ENCODE measurements around the gene FCRL3. TPM values are rescaled to one million over a fixed set of nuclear protein-coding genes. Genes with fewer than 3 reads are reported as not detected.

FCRL3 gene
- total and polyA plus RNA-seq, 4 donors, result 0.16 to 0.72 (median 0.50) TPM

DNA sequence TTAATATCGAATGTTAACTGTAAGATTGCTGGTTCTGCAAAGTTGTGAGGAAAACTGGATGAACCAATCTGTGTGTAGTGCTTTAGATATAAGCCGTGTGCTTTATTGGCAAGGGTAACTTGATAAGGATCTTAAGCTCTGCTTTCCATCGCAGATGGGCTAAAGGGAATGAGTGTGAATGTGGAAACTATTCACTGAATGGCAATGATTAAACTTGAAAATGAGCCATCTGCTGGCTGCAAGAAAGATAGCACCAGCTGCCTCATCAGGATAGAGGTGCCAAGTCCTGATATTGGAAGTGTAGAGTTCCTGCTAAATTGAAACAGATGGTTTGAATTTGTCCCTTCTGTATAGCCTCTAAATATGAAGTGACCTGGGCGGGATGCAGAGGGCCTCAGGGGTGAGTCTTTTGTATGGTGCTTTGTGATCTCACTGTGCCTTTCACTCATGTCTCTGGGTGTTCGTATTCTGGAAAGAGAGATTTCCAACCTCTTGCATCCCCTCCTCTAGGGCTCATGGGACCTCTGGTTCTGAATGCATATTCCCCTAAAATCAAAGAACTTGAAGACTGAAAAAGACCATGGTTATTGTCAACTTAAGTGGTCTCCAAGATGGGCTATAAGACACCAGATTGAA lies 9.2 kb downstream of the FCRL3 start:
- peaks cover 0 to 3% (median 0%) of the 10 kb centered on the region in 4 donors for H3K27me3 ChIP-seq (ENCODE audit: control insufficient read depth in 4 of 4, insufficient read depth in 4 of 4, low read length in 3 of 4)
- no peaks in the 10 kb centered on the region for H3K36me3 ChIP-seq (ENCODE audit: control insufficient read depth in 4 of 4, insufficient read depth in 3 of 4, low read depth in 1 of 4, low read length in 3 of 4)
- TF ChIP-seq RAD21 (IDR thresholded peaks at IDR 0.05), result peak; percentile 63 to 78
- TF ChIP-seq, protein P1, sequence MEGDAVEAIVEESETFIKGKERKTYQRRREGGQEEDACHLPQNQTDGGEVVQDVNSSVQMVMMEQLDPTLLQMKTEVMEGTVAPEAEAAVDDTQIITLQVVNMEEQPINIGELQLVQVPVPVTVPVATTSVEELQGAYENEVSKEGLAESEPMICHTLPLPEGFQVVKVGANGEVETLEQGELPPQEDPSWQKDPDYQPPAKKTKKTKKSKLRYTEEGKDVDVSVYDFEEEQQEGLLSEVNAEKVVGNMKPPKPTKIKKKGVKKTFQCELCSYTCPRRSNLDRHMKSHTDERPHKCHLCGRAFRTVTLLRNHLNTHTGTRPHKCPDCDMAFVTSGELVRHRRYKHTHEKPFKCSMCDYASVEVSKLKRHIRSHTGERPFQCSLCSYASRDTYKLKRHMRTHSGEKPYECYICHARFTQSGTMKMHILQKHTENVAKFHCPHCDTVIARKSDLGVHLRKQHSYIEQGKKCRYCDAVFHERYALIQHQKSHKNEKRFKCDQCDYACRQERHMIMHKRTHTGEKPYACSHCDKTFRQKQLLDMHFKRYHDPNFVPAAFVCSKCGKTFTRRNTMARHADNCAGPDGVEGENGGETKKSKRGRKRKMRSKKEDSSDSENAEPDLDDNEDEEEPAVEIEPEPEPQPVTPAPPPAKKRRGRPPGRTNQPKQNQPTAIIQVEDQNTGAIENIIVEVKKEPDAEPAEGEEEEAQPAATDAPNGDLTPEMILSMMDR (IDR thresholded peaks at IDR 0.05; ENCODE audit: low read depth, low read length, missing input control), result peak; percentile 58
- TF ChIP-seq FOXA1 (IDR thresholded peaks at IDR 0.05), result no peak
- no peak for TF ChIP-seq RXRA (IDR thresholded peaks at IDR 0.05)
- TF ChIP-seq REST (IDR thresholded peaks at IDR 0.05), result no peak
- no peak overlapping the region for H3K9ac ChIP-seq (ENCODE audit: low read depth in 1 of 2, low read length in 2 of 2)
- H3K4me1 ChIP-seq (ENCODE audit: control insufficient read depth in 4 of 4, insufficient read depth in 4 of 4, low read length in 3 of 4), result no peaks in the 10 kb centered on the region
- no peaks in the 10 kb centered on the region for H3K9me3 ChIP-seq (ENCODE audit: control insufficient read depth in 4 of 4, low read length in 3 of 4)
- WGBS, result 39% methylated on average over 5 of the region's 5 CpGs
- no peak overlapping the region for H3K4me3 ChIP-seq (ENCODE audit: low read depth in 1 of 3, low read length in 3 of 3)
- H3K27ac ChIP-seq (ENCODE audit: low read depth in 1 of 2, low read length in 2 of 2), result no peak overlapping the region
- no peak for DNase-seq (ENCODE audit: low spot score)

DNA sequence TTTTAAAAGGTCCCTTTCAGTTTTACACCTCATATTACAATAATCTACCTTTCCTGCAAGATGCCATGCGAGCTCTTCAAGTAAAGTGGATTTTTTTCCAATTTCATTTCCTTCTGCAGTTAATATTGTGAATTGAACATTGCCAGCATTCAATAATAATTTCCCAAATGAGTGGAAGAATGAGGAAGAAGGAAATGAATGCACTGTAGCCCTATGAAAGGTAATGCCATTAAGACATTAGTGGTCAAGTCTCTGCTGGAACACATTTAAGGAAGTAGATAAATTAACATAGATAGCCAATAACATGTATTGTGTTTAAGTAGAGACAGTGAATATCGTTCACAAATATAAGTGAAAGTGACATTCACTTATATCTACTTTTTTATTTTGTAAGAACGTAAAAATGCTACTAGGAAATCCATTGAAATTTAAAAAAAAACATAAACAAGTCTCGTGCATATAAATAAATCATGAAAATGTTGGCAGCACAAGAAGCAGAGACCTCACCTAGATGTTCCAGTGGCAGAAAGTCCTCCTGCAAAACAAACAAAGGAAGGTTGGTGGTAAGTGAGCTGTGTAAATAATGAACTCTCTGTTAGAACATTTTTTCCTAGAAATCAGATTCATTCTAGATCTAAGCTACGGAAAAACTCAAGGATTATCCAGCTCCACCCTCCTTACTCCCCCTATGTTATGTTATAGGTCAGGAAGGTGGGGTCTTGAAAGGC lies 17.7 kb downstream of the FCRL3 start:
- no peaks in the 10 kb centered on the region for H3K36me3 ChIP-seq (ENCODE audit: control insufficient read depth in 4 of 4, insufficient read depth in 3 of 4, low read depth in 1 of 4, low read length in 3 of 4)
- WGBS, result 60% methylated on average over 5 of the region's 5 CpGs
- TF ChIP-seq TAF1 (conservative IDR thresholded peaks at IDR 0.05), result no peak
- no peak for TF ChIP-seq ATF3 (IDR thresholded peaks at IDR 0.05)
- TF ChIP-seq FOXA1 (IDR thresholded peaks at IDR 0.05), result no peak
- TF ChIP-seq JUND (IDR thresholded peaks at IDR 0.05), result no peak
- TF ChIP-seq EGR1 (IDR thresholded peaks at IDR 0.05; ENCODE audit: low read depth in 2 of 2), result no peak
- no peak for TF ChIP-seq YY1 (IDR thresholded peaks at IDR 0.05)
- TF ChIP-seq SP1 (IDR thresholded peaks at IDR 0.05), result no peak

More for the DNA sequence above, 17.7 kb downstream of the FCRL3 start:
- H3K27ac ChIP-seq (ENCODE audit: low read depth in 1 of 2, low read length in 2 of 2), result no peak overlapping the region
- H3K9me3 ChIP-seq (ENCODE audit: control insufficient read depth in 4 of 4, low read length in 3 of 4), result no peaks in the 10 kb centered on the region
- H3K27me3 ChIP-seq (ENCODE audit: control insufficient read depth in 4 of 4, insufficient read depth in 4 of 4, low read length in 3 of 4), result peaks cover 0 to 12% (median 0%) of the 10 kb centered on the region in 4 donors
- DNase-seq (ENCODE audit: low spot score), result no peak
- H3K4me1 ChIP-seq (ENCODE audit: control insufficient read depth in 4 of 4, insufficient read depth in 4 of 4, low read length in 3 of 4), result no peaks in the 10 kb centered on the region
- H3K4me3 ChIP-seq (ENCODE audit: low read depth in 1 of 3, low read length in 3 of 3), result no peak overlapping the region
- no peak overlapping the region for H3K9ac ChIP-seq (ENCODE audit: low read depth in 1 of 2, low read length in 2 of 2)

All from liver (tissue), 9 donors.